LNCaP clone FGC (cell line): Measurements from ENCODE around the gene TMCO4.

ENCODE experiments used
- DNase-seq: peaks from one replicate; pipeline ENCODE4 v3.0.0-alpha.2; 2011; ENCODE audit warnings: low read depth
- H3K4me3 ChIP-seq: 2 replicates; pipeline ENCODE4 v1.5.1; 2011; ENCODE audit warnings: mild to moderate bottlenecking, low read depth, low read length, control low read depth
- TF ChIP-seq, protein P1 (sequence below): IDR thresholded peaks from 2 replicates; pipeline ENCODE4 v1.5.1; 2012; ENCODE audit warnings: mild to moderate bottlenecking; ENCODE audit not compliant: control insufficient read depth, insufficient read depth; ENCODE audit errors: extremely low read depth

The TMCO4 gene

DNA sequence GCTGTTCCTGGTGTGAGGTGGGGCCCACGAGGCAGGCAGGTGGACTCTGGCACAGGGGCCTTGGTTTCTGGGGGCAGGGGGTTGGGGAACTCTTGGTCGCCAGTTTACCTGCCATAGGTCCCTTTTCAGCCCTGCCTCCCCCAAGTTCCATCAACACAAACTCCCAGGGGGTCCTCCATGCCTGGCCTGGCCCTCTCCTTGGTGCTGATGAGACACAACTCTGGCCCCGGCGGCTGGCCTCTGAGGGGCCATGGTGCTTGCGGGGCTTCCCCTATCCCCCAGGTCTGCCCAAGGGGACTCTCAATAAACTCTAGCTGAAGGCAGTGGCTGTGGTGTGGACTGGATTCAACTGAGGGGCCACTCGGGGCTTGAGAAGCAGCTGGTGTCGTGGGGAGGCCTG is 119.1 kb downstream of the TMCO4 start:
- no peak overlapping the region for H3K4me3 ChIP-seq
- no peak for DNase-seq
- TF ChIP-seq, protein P1, sequence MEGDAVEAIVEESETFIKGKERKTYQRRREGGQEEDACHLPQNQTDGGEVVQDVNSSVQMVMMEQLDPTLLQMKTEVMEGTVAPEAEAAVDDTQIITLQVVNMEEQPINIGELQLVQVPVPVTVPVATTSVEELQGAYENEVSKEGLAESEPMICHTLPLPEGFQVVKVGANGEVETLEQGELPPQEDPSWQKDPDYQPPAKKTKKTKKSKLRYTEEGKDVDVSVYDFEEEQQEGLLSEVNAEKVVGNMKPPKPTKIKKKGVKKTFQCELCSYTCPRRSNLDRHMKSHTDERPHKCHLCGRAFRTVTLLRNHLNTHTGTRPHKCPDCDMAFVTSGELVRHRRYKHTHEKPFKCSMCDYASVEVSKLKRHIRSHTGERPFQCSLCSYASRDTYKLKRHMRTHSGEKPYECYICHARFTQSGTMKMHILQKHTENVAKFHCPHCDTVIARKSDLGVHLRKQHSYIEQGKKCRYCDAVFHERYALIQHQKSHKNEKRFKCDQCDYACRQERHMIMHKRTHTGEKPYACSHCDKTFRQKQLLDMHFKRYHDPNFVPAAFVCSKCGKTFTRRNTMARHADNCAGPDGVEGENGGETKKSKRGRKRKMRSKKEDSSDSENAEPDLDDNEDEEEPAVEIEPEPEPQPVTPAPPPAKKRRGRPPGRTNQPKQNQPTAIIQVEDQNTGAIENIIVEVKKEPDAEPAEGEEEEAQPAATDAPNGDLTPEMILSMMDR, result no peak

DNA sequence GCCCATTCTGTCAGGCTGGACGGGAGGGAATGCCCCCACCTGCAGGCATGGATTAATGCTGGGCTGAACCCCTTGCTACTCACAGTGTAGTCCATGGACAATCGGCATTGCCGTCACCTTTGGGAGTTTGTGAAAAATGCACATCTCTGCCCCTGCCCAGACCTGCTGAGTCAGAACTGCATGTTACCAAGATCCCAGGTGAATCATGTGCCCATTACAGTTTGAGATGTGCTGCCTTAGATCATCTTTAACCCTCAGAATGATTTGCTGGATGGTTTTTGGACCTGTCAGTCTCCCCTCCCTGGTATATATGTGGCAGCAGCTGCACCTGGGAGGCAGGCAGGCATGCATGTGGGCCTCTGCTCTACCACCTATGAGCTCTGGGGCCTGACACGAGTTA is 120.0 kb downstream of the TMCO4 start:
- no peak overlapping the region for H3K4me3 ChIP-seq

DNA sequence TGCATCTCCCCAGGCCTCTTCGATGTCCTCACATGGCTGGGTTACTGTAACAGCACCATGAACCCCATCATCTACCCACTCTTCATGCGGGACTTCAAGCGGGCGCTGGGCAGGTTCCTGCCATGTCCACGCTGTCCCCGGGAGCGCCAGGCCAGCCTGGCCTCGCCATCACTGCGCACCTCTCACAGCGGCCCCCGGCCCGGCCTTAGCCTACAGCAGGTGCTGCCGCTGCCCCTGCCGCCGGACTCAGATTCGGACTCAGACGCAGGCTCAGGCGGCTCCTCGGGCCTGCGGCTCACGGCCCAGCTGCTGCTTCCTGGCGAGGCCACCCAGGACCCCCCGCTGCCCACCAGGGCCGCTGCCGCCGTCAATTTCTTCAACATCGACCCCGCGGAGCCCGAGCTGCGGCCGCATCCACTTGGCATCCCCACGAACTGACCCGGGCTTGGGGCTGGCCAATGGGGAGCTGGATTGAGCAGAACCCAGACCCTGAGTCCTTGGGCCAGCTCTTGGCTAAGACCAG is 120.7 kb downstream of the TMCO4 start:
- TF ChIP-seq, protein P1, result no peak
- DNase-seq, result no peak
- no peak overlapping the region for H3K4me3 ChIP-seq

More for the DNA sequence above, 120.0 kb downstream of the TMCO4 start:
- TF ChIP-seq, protein P1, result no peak
- DNase-seq, result no peak

DNA sequence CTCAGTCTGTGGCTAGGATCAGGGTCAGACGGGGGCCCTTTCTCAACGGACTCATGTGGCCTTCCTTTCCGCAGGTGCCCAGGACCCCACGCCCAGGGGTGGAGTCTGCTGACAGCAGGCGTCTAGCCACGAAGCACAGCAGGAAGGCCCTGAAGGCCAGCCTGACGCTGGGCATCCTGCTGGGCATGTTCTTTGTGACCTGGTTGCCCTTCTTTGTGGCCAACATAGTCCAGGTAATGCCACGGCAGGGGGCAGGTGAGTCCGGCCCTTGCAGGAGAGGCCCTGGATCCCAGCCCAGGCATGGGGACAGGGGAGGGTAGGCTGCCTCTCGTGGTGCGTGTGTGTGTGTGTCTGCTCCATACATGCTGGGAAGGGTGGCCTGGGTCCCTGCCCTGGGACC is 121.2 kb downstream of the TMCO4 start:
- no peak overlapping the region for H3K4me3 ChIP-seq
- TF ChIP-seq, protein P1, result no peak
- DNase-seq, result no peak

DNA sequence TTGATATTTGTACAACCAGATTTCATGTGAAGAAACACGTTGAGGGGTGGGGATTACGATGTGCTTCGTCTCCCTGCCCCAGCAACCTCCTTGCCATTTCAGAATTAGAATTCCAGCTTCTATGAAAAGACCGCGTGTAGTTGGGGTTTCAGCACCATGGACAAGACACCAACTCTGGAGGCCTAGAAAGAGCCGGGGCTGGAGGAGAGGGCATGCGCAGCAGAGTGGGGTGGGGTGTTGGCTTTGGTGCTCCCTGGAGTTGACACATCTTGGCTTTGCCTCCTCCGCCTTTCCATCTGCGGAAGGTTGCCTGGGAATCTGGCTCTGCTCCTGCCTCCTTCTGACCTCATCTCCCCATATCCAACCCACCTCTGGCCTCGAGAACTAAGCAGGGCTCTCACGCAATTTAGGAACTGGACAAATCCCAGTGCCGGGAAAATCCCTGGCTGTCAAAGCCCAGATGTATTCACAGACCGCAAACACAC is 123.2 kb downstream of the TMCO4 start:
- no peak for DNase-seq
- no peak overlapping the region for H3K4me3 ChIP-seq
- TF ChIP-seq, protein P1, result no peak

DNA sequence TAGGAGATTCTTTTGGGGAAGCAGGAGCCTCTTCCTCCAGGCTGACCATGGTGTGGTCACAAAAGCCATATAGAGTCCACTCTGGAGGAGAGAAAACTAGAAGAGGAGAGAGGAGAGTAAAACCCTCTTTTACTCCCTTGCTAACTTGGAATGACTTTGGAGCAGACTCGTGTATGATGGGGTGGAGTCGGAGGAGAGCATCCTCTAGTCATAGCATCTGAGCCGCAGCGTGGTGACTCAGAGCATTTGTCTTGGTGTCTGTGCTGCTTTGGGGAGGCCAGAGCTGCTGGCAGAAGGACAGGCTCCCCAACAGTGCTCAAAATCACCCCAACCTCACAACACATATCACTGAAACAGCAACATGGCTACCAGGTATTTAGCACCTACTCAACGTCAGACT is 123.9 kb downstream of the TMCO4 start:
- TF ChIP-seq, protein P1, result no peak
- no peak for DNase-seq
- no peak overlapping the region for H3K4me3 ChIP-seq

DNA sequence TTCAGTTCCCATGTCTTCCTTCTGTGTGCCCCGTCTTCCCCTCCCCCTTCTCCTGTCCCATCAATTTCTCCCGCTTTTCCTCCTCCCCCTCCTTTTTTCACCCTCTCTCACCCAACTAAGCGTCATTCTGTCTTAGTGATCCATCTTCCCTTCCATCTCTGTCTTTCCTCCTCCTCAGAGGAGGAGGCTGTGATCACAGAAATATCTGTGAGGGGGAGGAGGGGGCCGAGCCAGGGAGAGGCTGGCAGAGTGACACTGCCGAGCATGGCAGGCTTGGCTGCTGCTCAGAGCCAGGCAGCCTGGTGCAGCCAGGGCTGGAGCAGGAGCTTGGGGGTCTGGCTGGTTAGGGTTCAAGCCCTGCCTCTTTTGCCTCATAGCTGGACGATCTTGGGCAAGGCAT is 127.5 kb downstream of the TMCO4 start:
- no peak overlapping the region for H3K4me3 ChIP-seq
- TF ChIP-seq, protein P1, result no peak
- DNase-seq, result no peak
